ENCODE data around the gene NADK2.

The NADK2 gene

GRCh38 chr5:36181774-36182173 is 60.0 kb downstream of the NADK2 start:
- Histone ChIP-seq H3K27ac (ENCODE audit: low read depth, low read length) (no peak overlapping the region), H3K36me3 (ENCODE audit: control insufficient read depth, low read length) (peaks cover 72% of the 10 kb centered on the region)
- no peak for TF ChIP-seq EZH2phosphoT487 (IDR thresholded peaks at IDR 0.05; ENCODE audit: borderline replicate concordance, low read length)
- no peak for TF ChIP-seq CTCF (IDR thresholded peaks at IDR 0.05; ENCODE audit: low read depth, low read length, poor library complexity, severe bottlenecking)

GRCh38 chr5:36180556-36181350 is 61.0 kb downstream of the NADK2 start:
- Histone ChIP-seq H3K27me3 (ENCODE audit: control insufficient read depth, low read length) (no peaks in the 10 kb centered on the region), H3K9me3 (ENCODE audit: control insufficient read depth, insufficient read depth, low read length) (no peaks in the 10 kb centered on the region), H3K36me3 (ENCODE audit: control insufficient read depth, low read length) (peaks cover 78% of the 10 kb centered on the region), H3K4me2 (ENCODE audit: low read length) (no peak overlapping the region), H3K79me2 (ENCODE audit: control insufficient read depth, low read length) (no peaks in the 10 kb centered on the region), H3K4me3 (ENCODE audit: low read length) (no peak overlapping the region), H4K20me1 (ENCODE audit: control insufficient read depth, insufficient read depth, low read depth, low read length) (no peaks in the 10 kb centered on the region), H3F3A (ENCODE audit: control insufficient read depth, insufficient read depth) (no peaks in the 10 kb centered on the region), H3K4me1 (ENCODE audit: control insufficient read depth, low read length) (no peaks in the 10 kb centered on the region), H3K9me2 (replicated peaks; ENCODE audit: control insufficient read depth, low read length) (no peaks in the 10 kb centered on the region), H3K27ac (ENCODE audit: low read depth, low read length) (no peak overlapping the region)
- TF ChIP-seq EZH2phosphoT487 (IDR thresholded peaks at IDR 0.05; ENCODE audit: borderline replicate concordance, low read length) = no peak
- no peak for TF ChIP-seq CTCF (IDR thresholded peaks at IDR 0.05; ENCODE audit: low read depth, low read length, poor library complexity, severe bottlenecking)

More at GRCh38 chr5:36181774-36182173, 60.0 kb downstream of the NADK2 start:
- Histone ChIP-seq H3F3A (ENCODE audit: control insufficient read depth, insufficient read depth) (no peaks in the 10 kb centered on the region), H3K9me2 (replicated peaks; ENCODE audit: control insufficient read depth, low read length) (no peaks in the 10 kb centered on the region), H3K9me3 (ENCODE audit: control insufficient read depth, insufficient read depth, low read length) (no peaks in the 10 kb centered on the region), H3K27me3 (ENCODE audit: control insufficient read depth, low read length) (no peaks in the 10 kb centered on the region), H3K79me2 (ENCODE audit: control insufficient read depth, low read length) (no peaks in the 10 kb centered on the region), H3K4me3 (ENCODE audit: low read length) (no peak overlapping the region), H4K20me1 (ENCODE audit: control insufficient read depth, insufficient read depth, low read depth, low read length) (no peaks in the 10 kb centered on the region), H3K4me2 (ENCODE audit: low read length) (no peak overlapping the region), H3K4me1 (ENCODE audit: control insufficient read depth, low read length) (no peaks in the 10 kb centered on the region)

GRCh38 chr5:36179950-36180349 is 61.8 kb downstream of the NADK2 start:
- Histone ChIP-seq H3K4me3 (ENCODE audit: low read length) (no peak overlapping the region), H3K79me2 (ENCODE audit: control insufficient read depth, low read length) (no peaks in the 10 kb centered on the region), H3K9me2 (replicated peaks; ENCODE audit: control insufficient read depth, low read length) (no peaks in the 10 kb centered on the region), H3K27ac (ENCODE audit: low read depth, low read length) (no peak overlapping the region), H3K4me2 (ENCODE audit: low read length) (no peak overlapping the region), H3K4me1 (ENCODE audit: control insufficient read depth, low read length) (no peaks in the 10 kb centered on the region), H4K20me1 (ENCODE audit: control insufficient read depth, insufficient read depth, low read depth, low read length) (no peaks in the 10 kb centered on the region), H3F3A (ENCODE audit: control insufficient read depth, insufficient read depth) (no peaks in the 10 kb centered on the region), H3K27me3 (ENCODE audit: control insufficient read depth, low read length) (no peaks in the 10 kb centered on the region), H3K9me3 (ENCODE audit: control insufficient read depth, insufficient read depth, low read length) (no peaks in the 10 kb centered on the region), H3K36me3 (ENCODE audit: control insufficient read depth, low read length) (peaks cover 86% of the 10 kb centered on the region)
- TF ChIP-seq CTCF (IDR thresholded peaks at IDR 0.05; ENCODE audit: low read depth, low read length, poor library complexity, severe bottlenecking) (no peak), EZH2phosphoT487 (IDR thresholded peaks at IDR 0.05; ENCODE audit: borderline replicate concordance, low read length) (no peak)
